ENCODE data around the gene GNAZ.

The GNAZ gene

DNA sequence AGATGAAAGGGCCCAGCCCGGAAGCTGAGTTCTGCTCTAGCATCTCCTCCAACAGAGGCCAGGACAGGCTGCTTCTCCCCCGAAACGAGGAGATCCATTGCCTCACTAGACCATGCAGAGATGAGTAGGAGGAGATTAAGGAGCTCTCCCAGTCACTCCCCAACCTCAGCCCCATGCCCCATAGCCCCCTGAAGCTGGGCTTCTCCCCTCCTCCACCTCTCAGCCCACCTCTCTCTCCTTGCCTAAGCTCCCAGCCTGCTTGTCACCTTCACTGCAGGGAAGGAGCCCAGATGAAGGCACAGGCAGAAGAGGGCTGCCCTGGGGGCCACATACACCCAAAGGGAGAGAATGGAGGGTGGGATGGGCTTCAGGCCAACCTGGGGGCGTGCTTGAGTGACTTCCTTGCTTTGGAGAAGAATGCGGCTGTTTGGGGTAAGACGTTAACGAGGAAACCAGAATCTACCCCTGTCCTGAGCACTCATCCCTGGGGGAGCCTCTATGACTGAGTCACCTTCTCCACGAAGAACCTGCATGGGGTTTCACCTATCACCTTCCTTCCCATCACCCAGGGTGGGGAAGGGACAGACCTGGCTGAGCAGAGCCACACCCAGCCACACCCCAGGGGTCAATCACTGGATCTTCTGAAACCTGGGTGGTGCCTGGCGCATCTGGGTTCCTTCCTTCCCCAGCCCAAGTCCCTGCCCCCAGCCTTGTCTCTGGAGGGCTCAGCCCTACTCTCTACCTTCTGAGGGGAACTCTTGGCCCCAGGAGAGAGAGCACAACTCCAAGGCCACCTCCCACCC is 11.6 kb upstream of the GNAZ start:
- TF ChIP-seq EGR1 (IDR thresholded peaks at IDR 0.05) (no peak), EP300 (IDR thresholded peaks at IDR 0.05; ENCODE audit: borderline replicate concordance) (no peak), RAD21 (IDR thresholded peaks at IDR 0.05; ENCODE audit: low read depth) (no peak), ZBTB7A (IDR thresholded peaks at IDR 0.05; ENCODE audit: low read depth) (no peak), NFIC (IDR thresholded peaks at IDR 0.05) (no peak), YY1 (IDR thresholded peaks at IDR 0.05; ENCODE audit: low read depth) (no peak), TAF1 (IDR thresholded peaks at IDR 0.05; ENCODE audit: low read depth) (no peak), FOXM1 (IDR thresholded peaks at IDR 0.05; ENCODE audit: borderline replicate concordance, low read depth) (no peak), TCF12 (IDR thresholded peaks at IDR 0.05; ENCODE audit: low read depth) (no peak), TEAD4 (IDR thresholded peaks at IDR 0.05) (no peak), CREB1 (IDR thresholded peaks at IDR 0.05; ENCODE audit: low read depth) (no peak), CEBPB (IDR thresholded peaks at IDR 0.05) (no peak)
- TF ChIP-seq, protein P1, sequence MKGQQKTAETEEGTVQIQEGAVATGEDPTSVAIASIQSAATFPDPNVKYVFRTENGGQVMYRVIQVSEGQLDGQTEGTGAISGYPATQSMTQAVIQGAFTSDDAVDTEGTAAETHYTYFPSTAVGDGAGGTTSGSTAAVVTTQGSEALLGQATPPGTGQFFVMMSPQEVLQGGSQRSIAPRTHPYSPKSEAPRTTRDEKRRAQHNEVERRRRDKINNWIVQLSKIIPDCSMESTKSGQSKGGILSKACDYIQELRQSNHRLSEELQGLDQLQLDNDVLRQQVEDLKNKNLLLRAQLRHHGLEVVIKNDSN (IDR thresholded peaks at IDR 0.05): no peak
- TF ChIP-seq, protein P2, sequence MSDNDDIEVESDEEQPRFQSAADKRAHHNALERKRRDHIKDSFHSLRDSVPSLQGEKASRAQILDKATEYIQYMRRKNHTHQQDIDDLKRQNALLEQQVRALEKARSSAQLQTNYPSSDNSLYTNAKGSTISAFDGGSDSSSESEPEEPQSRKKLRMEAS (IDR thresholded peaks at IDR 0.05): no peak
- TF ChIP-seq, protein P3, sequence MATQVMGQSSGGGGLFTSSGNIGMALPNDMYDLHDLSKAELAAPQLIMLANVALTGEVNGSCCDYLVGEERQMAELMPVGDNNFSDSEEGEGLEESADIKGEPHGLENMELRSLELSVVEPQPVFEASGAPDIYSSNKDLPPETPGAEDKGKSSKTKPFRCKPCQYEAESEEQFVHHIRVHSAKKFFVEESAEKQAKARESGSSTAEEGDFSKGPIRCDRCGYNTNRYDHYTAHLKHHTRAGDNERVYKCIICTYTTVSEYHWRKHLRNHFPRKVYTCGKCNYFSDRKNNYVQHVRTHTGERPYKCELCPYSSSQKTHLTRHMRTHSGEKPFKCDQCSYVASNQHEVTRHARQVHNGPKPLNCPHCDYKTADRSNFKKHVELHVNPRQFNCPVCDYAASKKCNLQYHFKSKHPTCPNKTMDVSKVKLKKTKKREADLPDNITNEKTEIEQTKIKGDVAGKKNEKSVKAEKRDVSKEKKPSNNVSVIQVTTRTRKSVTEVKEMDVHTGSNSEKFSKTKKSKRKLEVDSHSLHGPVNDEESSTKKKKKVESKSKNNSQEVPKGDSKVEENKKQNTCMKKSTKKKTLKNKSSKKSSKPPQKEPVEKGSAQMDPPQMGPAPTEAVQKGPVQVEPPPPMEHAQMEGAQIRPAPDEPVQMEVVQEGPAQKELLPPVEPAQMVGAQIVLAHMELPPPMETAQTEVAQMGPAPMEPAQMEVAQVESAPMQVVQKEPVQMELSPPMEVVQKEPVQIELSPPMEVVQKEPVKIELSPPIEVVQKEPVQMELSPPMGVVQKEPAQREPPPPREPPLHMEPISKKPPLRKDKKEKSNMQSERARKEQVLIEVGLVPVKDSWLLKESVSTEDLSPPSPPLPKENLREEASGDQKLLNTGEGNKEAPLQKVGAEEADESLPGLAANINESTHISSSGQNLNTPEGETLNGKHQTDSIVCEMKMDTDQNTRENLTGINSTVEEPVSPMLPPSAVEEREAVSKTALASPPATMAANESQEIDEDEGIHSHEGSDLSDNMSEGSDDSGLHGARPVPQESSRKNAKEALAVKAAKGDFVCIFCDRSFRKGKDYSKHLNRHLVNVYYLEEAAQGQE (IDR thresholded peaks at IDR 0.05; ENCODE audit: low read depth): no peak

DNA sequence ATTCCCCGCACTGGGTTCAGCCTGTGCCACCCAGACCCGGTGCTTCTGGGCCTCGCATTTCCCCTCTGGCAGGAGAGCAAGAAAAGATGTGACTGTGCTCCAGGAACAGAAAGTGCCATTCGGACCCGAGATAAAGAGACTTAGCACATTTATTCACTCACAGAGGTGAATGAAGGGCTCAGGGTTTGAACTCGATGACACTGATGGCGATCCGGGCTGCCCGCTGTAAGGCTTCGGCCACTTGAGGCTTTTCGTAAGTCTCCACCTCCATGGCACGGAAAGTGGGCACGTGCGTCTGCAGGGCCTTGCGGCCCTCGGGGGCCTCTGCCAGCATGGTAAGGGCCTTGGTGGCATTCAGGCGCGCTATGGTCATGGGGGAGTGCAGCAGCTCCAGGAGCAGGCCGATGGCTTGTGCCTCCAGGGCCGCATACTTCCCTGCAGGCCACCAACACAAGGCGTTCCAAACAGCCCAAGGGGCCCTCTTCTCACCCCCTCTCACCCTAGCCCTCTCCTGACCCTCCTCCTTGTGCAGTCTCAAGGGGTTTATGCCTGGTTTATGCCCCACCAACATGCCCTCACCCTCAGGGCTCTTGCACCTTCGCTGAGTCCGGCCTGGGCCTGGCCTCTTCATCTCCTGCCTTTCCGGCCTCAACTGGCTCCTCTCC is 10.9 kb upstream of the GNAZ start:
- no peak for TF ChIP-seq RAD21 (IDR thresholded peaks at IDR 0.05; ENCODE audit: low read depth)
- TF ChIP-seq NFIC (IDR thresholded peaks at IDR 0.05): no peak
- TF ChIP-seq, protein P2 (IDR thresholded peaks at IDR 0.05): no peak
- no peak for TF ChIP-seq CREB1 (IDR thresholded peaks at IDR 0.05; ENCODE audit: low read depth)
- no peak for TF ChIP-seq TEAD4 (IDR thresholded peaks at IDR 0.05)
- no peak for TF ChIP-seq TAF1 (IDR thresholded peaks at IDR 0.05; ENCODE audit: low read depth)
- TF ChIP-seq CEBPB (IDR thresholded peaks at IDR 0.05): no peak
- no peak for TF ChIP-seq EGR1 (IDR thresholded peaks at IDR 0.05)
- TF ChIP-seq, protein P1 (IDR thresholded peaks at IDR 0.05): no peak
- no peak for TF ChIP-seq YY1 (IDR thresholded peaks at IDR 0.05; ENCODE audit: low read depth)
- TF ChIP-seq EP300 (IDR thresholded peaks at IDR 0.05; ENCODE audit: borderline replicate concordance): no peak
- TF ChIP-seq, protein P3 (IDR thresholded peaks at IDR 0.05; ENCODE audit: low read depth): no peak
- TF ChIP-seq FOXM1 (IDR thresholded peaks at IDR 0.05; ENCODE audit: borderline replicate concordance, low read depth): no peak
- TF ChIP-seq ZBTB7A (IDR thresholded peaks at IDR 0.05; ENCODE audit: low read depth): no peak
- no peak for TF ChIP-seq TCF12 (IDR thresholded peaks at IDR 0.05; ENCODE audit: low read depth)

DNA sequence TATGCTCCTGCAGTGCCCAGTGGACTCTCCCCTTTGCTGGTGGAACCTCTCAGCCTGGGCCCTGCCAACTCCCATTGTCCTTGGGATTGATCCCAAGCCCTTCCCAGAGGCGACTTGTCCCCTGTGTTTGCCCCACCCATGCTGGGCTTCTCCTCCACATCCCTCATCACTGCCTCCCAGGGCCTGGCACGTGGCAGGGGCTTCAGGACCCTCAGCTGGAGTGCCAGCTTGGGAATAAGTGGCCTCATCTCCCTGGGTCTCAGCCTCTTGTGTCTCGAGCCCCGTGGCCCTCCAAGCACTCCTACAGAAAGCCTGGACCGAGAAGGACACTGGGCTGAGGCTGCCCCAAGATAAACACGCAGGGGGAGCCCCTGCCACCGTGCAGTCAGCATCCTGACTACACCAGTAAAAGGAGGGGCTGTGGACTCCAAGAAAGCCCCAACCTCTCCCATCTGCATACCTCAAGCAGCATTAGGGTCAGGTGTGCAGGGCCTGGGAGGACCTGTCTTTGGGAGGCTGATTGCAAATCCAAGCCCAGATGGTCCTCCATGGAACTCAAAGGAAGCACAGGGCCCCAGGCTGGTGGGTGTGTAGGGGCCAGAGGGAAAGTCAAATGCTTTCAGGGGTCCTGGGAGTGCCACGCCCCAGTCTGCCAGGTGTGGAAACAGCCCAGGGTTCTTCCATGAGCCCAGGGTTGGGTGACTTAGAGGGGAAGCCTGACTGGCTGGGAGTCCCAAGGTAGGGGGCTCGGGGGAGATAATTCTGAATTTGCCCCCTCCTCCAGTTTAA is 9.5 kb upstream of the GNAZ start:
- TF ChIP-seq EP300 (IDR thresholded peaks at IDR 0.05; ENCODE audit: borderline replicate concordance): no peak
- TF ChIP-seq NFIC (IDR thresholded peaks at IDR 0.05): no peak
- TF ChIP-seq RAD21 (IDR thresholded peaks at IDR 0.05; ENCODE audit: low read depth): no peak
- TF ChIP-seq CREB1 (IDR thresholded peaks at IDR 0.05; ENCODE audit: low read depth): no peak
- TF ChIP-seq, protein P1 (IDR thresholded peaks at IDR 0.05): no peak
- TF ChIP-seq YY1 (IDR thresholded peaks at IDR 0.05; ENCODE audit: low read depth): no peak
- TF ChIP-seq ZBTB7A (IDR thresholded peaks at IDR 0.05; ENCODE audit: low read depth): no peak
- no peak for TF ChIP-seq CEBPB (IDR thresholded peaks at IDR 0.05)
- no peak for TF ChIP-seq FOXM1 (IDR thresholded peaks at IDR 0.05; ENCODE audit: borderline replicate concordance, low read depth)
- TF ChIP-seq TAF1 (IDR thresholded peaks at IDR 0.05; ENCODE audit: low read depth): no peak
- TF ChIP-seq, protein P2 (IDR thresholded peaks at IDR 0.05): no peak
- TF ChIP-seq TEAD4 (IDR thresholded peaks at IDR 0.05): no peak
- TF ChIP-seq EGR1 (IDR thresholded peaks at IDR 0.05): no peak
- TF ChIP-seq TCF12 (IDR thresholded peaks at IDR 0.05; ENCODE audit: low read depth): no peak

Data from Ishikawa (cell line).